OCI-LY1 (cell line): ENCODE results near the gene NLK.
"Not testable (repeated sequence)": the region's sequence is repeated elsewhere in the genome, so short reads cannot be mapped to it uniquely, and the experiment has no call there.

Source experiments
- EZH2 ChIP-seq: fragments of 200-600 bp; sonication (generic), shearing (Covaris generic); IDR thresholded peaks from 2 replicates; pipeline ENCODE4 v1.8.0; 2017; ENCODE audit warnings: borderline replicate concordance, mixed run types, mild to moderate bottlenecking, antibody characterized with exemption, low read length, moderate library complexity, mixed read lengths
- TF ChIP-seq, protein P1 (sequence below): fragments of 200-600 bp; sonication (generic), shearing (Covaris generic); IDR thresholded peaks from 2 replicates; pipeline ENCODE4 v1.5.1; 2017; ENCODE audit warnings: mild to moderate bottlenecking, antibody characterized with exemption, low read length, moderate library complexity, mixed read lengths

DNA sequence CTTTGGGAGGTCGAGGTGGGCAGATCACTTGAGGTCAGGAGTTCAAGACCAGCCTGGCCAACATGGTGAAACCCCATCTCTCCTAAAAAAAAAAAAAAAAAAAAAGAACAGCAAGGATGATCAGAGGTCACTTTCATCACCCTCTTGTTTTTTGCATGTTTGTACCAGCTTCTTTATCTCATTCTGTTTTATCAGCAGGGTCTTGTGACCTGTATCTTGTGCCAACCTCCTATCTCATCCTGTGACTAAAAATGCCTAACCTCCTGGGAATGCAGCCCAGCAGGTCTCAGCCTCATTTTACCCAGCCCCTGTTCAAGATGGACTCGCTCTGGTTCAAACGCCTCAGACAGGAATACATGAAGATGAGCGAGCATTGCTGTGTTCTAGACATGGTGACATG is 200.8 kb downstream of the NLK start:
- TF ChIP-seq, protein P1, sequence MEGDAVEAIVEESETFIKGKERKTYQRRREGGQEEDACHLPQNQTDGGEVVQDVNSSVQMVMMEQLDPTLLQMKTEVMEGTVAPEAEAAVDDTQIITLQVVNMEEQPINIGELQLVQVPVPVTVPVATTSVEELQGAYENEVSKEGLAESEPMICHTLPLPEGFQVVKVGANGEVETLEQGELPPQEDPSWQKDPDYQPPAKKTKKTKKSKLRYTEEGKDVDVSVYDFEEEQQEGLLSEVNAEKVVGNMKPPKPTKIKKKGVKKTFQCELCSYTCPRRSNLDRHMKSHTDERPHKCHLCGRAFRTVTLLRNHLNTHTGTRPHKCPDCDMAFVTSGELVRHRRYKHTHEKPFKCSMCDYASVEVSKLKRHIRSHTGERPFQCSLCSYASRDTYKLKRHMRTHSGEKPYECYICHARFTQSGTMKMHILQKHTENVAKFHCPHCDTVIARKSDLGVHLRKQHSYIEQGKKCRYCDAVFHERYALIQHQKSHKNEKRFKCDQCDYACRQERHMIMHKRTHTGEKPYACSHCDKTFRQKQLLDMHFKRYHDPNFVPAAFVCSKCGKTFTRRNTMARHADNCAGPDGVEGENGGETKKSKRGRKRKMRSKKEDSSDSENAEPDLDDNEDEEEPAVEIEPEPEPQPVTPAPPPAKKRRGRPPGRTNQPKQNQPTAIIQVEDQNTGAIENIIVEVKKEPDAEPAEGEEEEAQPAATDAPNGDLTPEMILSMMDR = not testable (repeated sequence)
- not testable (repeated sequence) for TF ChIP-seq EZH2
